IMR-90 (cell line): Measurements from ENCODE around the gene UNC13C. TPM values are rescaled to one million over a fixed set of nuclear protein-coding genes. Genes with fewer than 3 reads are reported as not detected.

ENCODE experiments used
- ATAC-seq: fragments of 200-7000 bp; cut with Tn5 transposase; 2 replicates; pipeline ENCODE4 v1.9.1; 2020; ENCODE audit warnings: low read depth, mild to moderate bottlenecking, moderate library complexity
- BruUV-seq: library from RNA; stranded (reverse); fragments of 400-500 nt; replicated peaks from 2 replicates; lab custom pipeline; 2021; lab: Mats Ljungman, UMichigan
- CTCF ChIA-PET: fragments of 300-600 bp; formaldehyde crosslinking; extraction: SDS; loops from one replicate; lab custom pipeline; 2021; ENCODE audit warnings: antibody characterized with exemption; lab: Yijun Ruan, JAX
- POLR2A ChIA-PET: fragments of 300-600 bp; sonication (Branson Sonifier 250); formaldehyde crosslinking; loops from one replicate; lab custom pipeline; 2022; ENCODE audit warnings: antibody characterized with exemption; ENCODE audit not compliant: unreplicated experiment; lab: Charles Lee
- DNase-seq: peaks from one replicate; pipeline ENCODE4 v3.0.0; 2013
- H2AFZ ChIP-seq: replicated peaks from 2 replicates; pipeline ENCODE3; 2013; ENCODE audit warnings: low read length, mild to moderate bottlenecking; ENCODE audit not compliant: poor library complexity
- H2AK5ac ChIP-seq: 2 replicates; pipeline ENCODE4 v1.6.1; 2013; ENCODE audit warnings: low read depth, low read length, inconsistent platforms
- H2AK9ac ChIP-seq: replicated peaks from 2 replicates; pipeline ENCODE3; 2013; ENCODE audit warnings: mild to moderate bottlenecking, low read depth, low read length, moderate library complexity; ENCODE audit not compliant: poor library complexity
- H2BK120ac ChIP-seq: 2 replicates; pipeline ENCODE4 v1.6.1; 2013; ENCODE audit warnings: low read depth, low read length, inconsistent platforms
- H2BK15ac ChIP-seq: 3 replicates; pipeline ENCODE4 v1.6.1; 2013; ENCODE audit warnings: low read depth, low read length, inconsistent platforms
- H2BK20ac ChIP-seq: 2 replicates; pipeline ENCODE4 v1.6.1; 2013; ENCODE audit warnings: low read depth, mild to moderate bottlenecking, inconsistent platforms, low read length, moderate library complexity
- H2BK5ac ChIP-seq: 2 replicates; pipeline ENCODE4 v1.6.1; 2013; ENCODE audit warnings: mild to moderate bottlenecking, low read depth, low read length, inconsistent platforms; ENCODE audit not compliant: poor library complexity, severe bottlenecking
- H3K14ac ChIP-seq: replicated peaks from 2 replicates; pipeline ENCODE4 v1.6.1; 2013; ENCODE audit warnings: low read depth, low read length, inconsistent platforms
- H3K18ac ChIP-seq: 2 replicates; pipeline ENCODE4 v1.6.1; 2013; ENCODE audit warnings: low read depth, low read length, control low read depth
- H3K23ac ChIP-seq: 2 replicates; pipeline ENCODE4 v1.6.1; 2013; ENCODE audit warnings: low read depth, low read length, inconsistent platforms
- H3K27ac ChIP-seq: 2 replicates; pipeline ENCODE4 v1.5.1; 2013; ENCODE audit warnings: mild to moderate bottlenecking, control low read depth, low read length; ENCODE audit not compliant: insufficient read depth
- H3K27me3 ChIP-seq: 2 replicates; pipeline ENCODE4 v1.6.1; 2013; ENCODE audit warnings: low read length; ENCODE audit not compliant: control insufficient read depth, insufficient read depth
- H3K36me3 ChIP-seq: 2 replicates; pipeline ENCODE4 v1.6.1; 2013; ENCODE audit warnings: low read length, mixed read lengths; ENCODE audit not compliant: control insufficient read depth, insufficient read depth
- H3K4ac ChIP-seq: 2 replicates; pipeline ENCODE4 v1.6.1; 2013; ENCODE audit warnings: low read depth, low read length, inconsistent platforms
- H3K4me1 ChIP-seq: 2 replicates; pipeline ENCODE4 v1.6.1; 2013; ENCODE audit warnings: low read length, mixed read lengths; ENCODE audit not compliant: control insufficient read depth, insufficient read depth
- H3K4me2 ChIP-seq: 2 replicates; pipeline ENCODE4 v1.6.1; 2013; ENCODE audit warnings: low read depth, mild to moderate bottlenecking, control low read depth, low read length, moderate library complexity
- H3K4me3 ChIP-seq: 2 replicates; pipeline ENCODE4 v1.5.1; 2013; ENCODE audit warnings: low read depth, mild to moderate bottlenecking, control low read depth, low read length, moderate library complexity; ENCODE audit not compliant: insufficient read depth
- H3K56ac ChIP-seq: 2 replicates; pipeline ENCODE4 v1.6.1; 2013; ENCODE audit warnings: low read length, inconsistent platforms; ENCODE audit not compliant: insufficient read depth; ENCODE audit errors: extremely low read depth
- H3K79me1 ChIP-seq, 2 experiments: 2 replicates each; pipeline ENCODE4 v1.6.1; 2013; ENCODE audit warnings: low read length in 2 of 2, inconsistent platforms in 1 of 2, low read depth in 1 of 2
- H3K9ac ChIP-seq: 2 replicates; pipeline ENCODE4 v1.6.1; 2013; ENCODE audit warnings: low read depth, low read length, control low read depth
- H3K9me1 ChIP-seq: 2 replicates; pipeline ENCODE4 v1.6.1; 2013; ENCODE audit warnings: low read length, inconsistent platforms; ENCODE audit not compliant: insufficient read depth
- H3K9me3 ChIP-seq: 2 replicates; pipeline ENCODE4 v1.6.1; 2013; ENCODE audit warnings: low read length; ENCODE audit not compliant: control insufficient read depth, insufficient read depth
- H4K20me1 ChIP-seq: 2 replicates; pipeline ENCODE4 v1.6.1; 2013; ENCODE audit warnings: low read length, inconsistent platforms; ENCODE audit not compliant: insufficient read depth
- H4K5ac ChIP-seq: 2 replicates; pipeline ENCODE4 v1.6.1; 2013; ENCODE audit warnings: mild to moderate bottlenecking, low read depth, low read length, control low read depth
- H4K8ac ChIP-seq, 2 experiments: 2 replicates each; pipeline ENCODE4 v1.6.1; 2013; ENCODE audit warnings: low read depth in 2 of 2, low read length in 2 of 2, control low read depth in 1 of 2, inconsistent platforms in 1 of 2
- H4K91ac ChIP-seq: 2 replicates; pipeline ENCODE4 v1.6.1; 2013; ENCODE audit warnings: low read depth, low read length, inconsistent platforms; ENCODE audit not compliant: insufficient read depth
- CHD1 ChIP-seq: IDR thresholded peaks from 2 replicates; pipeline ENCODE4 v1.6.1; 2012; ENCODE audit warnings: low read depth, low read length, improper control_type of control experiment
- MAFK ChIP-seq: IDR thresholded peaks from 2 replicates; pipeline ENCODE4 v1.6.1; 2012; ENCODE audit warnings: low read depth, low read length, improper control_type of control experiment
- MAZ ChIP-seq: IDR thresholded peaks from 2 replicates; pipeline ENCODE4 v1.6.1; 2012; ENCODE audit warnings: low read depth, mild to moderate bottlenecking, low read length, improper control_type of control experiment, moderate library complexity, borderline replicate concordance
- MXI1 ChIP-seq: IDR thresholded peaks from 2 replicates; pipeline ENCODE4 v1.6.1; 2012; ENCODE audit warnings: low read depth, mild to moderate bottlenecking, low read length, moderate library complexity, borderline replicate concordance
- RFX5 ChIP-seq: IDR thresholded peaks from 2 replicates; pipeline ENCODE4 v1.8.0; 2012; ENCODE audit warnings: low read depth, mild to moderate bottlenecking, low read length, moderate library complexity
- WGBS, 2 experiments: methylation state at CpG; one replicate each; pipeline versions ENCODE4 v1.1.5 to v1.1.7; 2013; ENCODE audit warnings: missing lambda C conversion rate in 2 of 2; ENCODE audit not compliant: insufficient read length in 1 of 2; ENCODE audit errors: extremely low coverage in 2 of 2; 5-methylcytosine and 5-hydroxymethylcytosine counted together
- dilution Hi-C: fragments of 300-500 bp; cut with HindIII; formaldehyde crosslinking; loops from one replicate; pipeline ENCODE4 v1.14.3; 2018; ENCODE audit warnings: low sequenced_read_pairs; ENCODE audit not compliant: unreplicated experiment
- in situ Hi-C: fragments of 300-500 bp; cut with MboI; formaldehyde crosslinking; loops from 3 replicates; pipeline ENCODE4 v1.14.3; 2019; ENCODE audit warnings: low sequenced_read_pairs, inconsistent platforms, mixed read lengths
- intact Hi-C: fragments of 100-400 bp; cut with micrococcal nuclease; formaldehyde crosslinking; loops from 2 replicates; pipeline ENCODE4 v1.10.0; 2022
- polyA plus RNA-seq, 3 experiments: library from polyadenylated mRNA; depleted of rRNA; stranded (reverse); fragments of >200 nt; gene quantifications; 2 replicates each; pipeline ENCODE4 v1.2.3, GENCODE V29; 2012; ENCODE audit warnings: low replicate concordance in 1 of 3
- total RNA-seq: library from RNA; depleted of rRNA; stranded (reverse); fragments of >200 nt; gene quantifications from 2 replicates; pipeline ENCODE4 v1.2.3, GENCODE V29; 2012

The UNC13C gene
- total and polyA plus RNA-seq, 2 of the 4 experiments (the other 2 are of a cell fraction) = not detected

DNA sequence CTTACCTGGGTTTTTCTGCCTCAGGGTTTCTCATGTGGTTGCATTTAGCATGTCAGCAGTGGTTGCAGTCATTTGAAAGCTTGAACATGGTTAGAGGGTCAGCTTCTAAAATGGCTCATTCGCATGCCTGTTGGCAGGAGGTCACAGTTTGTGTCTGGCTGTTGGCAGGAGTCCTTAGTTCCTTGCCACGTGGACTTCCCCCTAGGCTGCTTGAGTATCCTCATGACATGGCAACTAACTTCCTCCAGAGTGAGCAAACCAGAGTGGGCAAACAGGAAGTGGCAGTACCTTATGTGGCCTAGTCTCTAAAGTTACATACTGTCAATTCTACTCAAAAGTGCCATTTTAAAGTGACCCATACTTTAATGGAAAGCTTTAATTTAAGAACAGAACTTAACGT, 3.4 kb upstream of the UNC13C start:
- DNase-seq = no peak
- no peak overlapping the region for H4K5ac ChIP-seq
- H3K9me3 ChIP-seq = peaks cover 2% of the 10 kb centered on the region
- intact Hi-C loops = no loop called here
- dilution Hi-C loops = no loop called here
- no peaks in the 10 kb centered on the region for H3K79me1 ChIP-seq
- no peak overlapping the region for H3K4ac ChIP-seq
- no peaks in the 10 kb centered on the region for H3K9me1 ChIP-seq
- H3K18ac ChIP-seq = no peak overlapping the region
- ChIA-PET POLR2A (no interaction called here), CTCF (no interaction called here)
- no peaks in the 10 kb centered on the region for H3K27me3 ChIP-seq
- no peak overlapping the region for H2BK120ac ChIP-seq
- no CpG with 5 or more reads among the region's 3 CpGs for WGBS, 2 experiments
- H4K20me1 ChIP-seq = no peaks in the 10 kb centered on the region
- no TSS peak for BruUV-seq
- H3K23ac ChIP-seq = no peak overlapping the region
- no peak overlapping the region for H2BK15ac ChIP-seq
- H3K56ac ChIP-seq = no peak overlapping the region
- ATAC-seq = no peak
- H3K4me3 ChIP-seq = no peak overlapping the region
- H2AK5ac ChIP-seq = no peak overlapping the region
- H2AK9ac ChIP-seq = no peak overlapping the region
- no peak overlapping the region for H4K8ac ChIP-seq
- no peak overlapping the region for H4K91ac ChIP-seq
- no peak for TF ChIP-seq MAZ
- no peak for TF ChIP-seq CHD1
- TF ChIP-seq RFX5 = no peak
- no peak for TF ChIP-seq MXI1
- TF ChIP-seq MAFK = no peak
- H3K9ac ChIP-seq = no peak overlapping the region
- H3K14ac ChIP-seq = no peak overlapping the region
- no peak overlapping the region for H3K4me2 ChIP-seq
- H3K4me1 ChIP-seq = no peaks in the 10 kb centered on the region
- no peaks in the 10 kb centered on the region for H3K36me3 ChIP-seq
- H2BK5ac ChIP-seq = no peak overlapping the region
- no peak overlapping the region for H3K27ac ChIP-seq
- in situ Hi-C loops = no loop called here
- H2BK20ac ChIP-seq = no peak overlapping the region
- no peak overlapping the region for H2AFZ ChIP-seq
